Right lobe of liver (tissue), 4 donors: Measurements from ENCODE around the gene WHRN.

Source experiments
- POLR2A ChIP-seq: fragments of 450-650 bp; IDR thresholded peaks from one replicate; pipeline ENCODE4 v1.6.1; 2017; ENCODE audit warnings: antibody characterized with exemption, mild to moderate bottlenecking
- TF ChIP-seq, protein P1 (sequence below), 4 donors: fragments of 200-600 bp in 3 of 4; fragments of 450-650 bp in 1 of 4; IDR thresholded peaks; one replicate each; pipeline versions ENCODE4 v1.5.1 to v1.8.0; 2016 to 2022; ENCODE audit warnings: antibody characterized with exemption in 4 of 4, mild to moderate bottlenecking in 2 of 4
- donor health status: DM: no; HTN: no; CAD: no.
- donor health status: DM: no; HTN: no; CAD: no.
- donor health status: DM: no; HTN: yes; CAD: no.

DNA sequence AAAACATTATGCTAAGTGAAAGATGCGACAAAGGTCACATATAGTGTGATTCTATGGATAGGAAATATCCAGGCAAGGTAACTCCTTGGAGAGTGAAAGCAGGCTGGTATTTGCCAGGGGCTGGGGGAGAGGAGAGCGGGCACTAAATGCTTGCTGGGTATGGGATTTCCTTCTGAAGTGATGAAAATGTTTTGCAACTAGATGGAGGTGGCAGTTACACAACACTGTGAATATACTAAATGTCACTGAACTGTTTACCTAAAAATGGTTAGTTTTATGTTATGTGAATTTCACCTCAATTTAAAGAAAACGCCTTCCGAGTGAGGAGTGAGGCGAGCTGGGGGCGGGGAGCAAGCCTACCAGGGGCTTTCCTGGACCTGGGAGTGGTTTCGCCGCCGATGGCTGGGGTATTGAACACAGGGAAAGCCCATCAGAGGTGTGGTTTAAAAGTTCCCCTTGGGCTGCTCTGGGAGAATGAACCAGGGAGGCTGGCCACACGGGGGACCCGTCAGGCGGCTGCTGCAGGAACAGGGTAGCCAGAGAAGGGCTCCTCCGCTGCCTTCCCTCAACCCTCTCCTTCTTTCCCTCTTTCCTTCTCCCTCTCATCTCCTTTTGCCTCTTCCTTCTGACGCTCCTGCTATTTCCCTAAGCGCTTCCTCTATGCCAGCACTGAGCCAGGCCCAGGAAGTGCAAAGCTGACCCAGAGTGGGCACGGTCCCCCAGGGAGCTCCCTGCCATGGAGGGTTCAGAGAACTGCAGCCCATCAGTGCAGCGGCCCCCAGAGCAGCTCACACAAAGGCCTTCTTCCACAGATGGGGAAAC is 122.4 kb downstream of the WHRN start:
- no peak for TF ChIP-seq POLR2A
- TF ChIP-seq, protein P1, sequence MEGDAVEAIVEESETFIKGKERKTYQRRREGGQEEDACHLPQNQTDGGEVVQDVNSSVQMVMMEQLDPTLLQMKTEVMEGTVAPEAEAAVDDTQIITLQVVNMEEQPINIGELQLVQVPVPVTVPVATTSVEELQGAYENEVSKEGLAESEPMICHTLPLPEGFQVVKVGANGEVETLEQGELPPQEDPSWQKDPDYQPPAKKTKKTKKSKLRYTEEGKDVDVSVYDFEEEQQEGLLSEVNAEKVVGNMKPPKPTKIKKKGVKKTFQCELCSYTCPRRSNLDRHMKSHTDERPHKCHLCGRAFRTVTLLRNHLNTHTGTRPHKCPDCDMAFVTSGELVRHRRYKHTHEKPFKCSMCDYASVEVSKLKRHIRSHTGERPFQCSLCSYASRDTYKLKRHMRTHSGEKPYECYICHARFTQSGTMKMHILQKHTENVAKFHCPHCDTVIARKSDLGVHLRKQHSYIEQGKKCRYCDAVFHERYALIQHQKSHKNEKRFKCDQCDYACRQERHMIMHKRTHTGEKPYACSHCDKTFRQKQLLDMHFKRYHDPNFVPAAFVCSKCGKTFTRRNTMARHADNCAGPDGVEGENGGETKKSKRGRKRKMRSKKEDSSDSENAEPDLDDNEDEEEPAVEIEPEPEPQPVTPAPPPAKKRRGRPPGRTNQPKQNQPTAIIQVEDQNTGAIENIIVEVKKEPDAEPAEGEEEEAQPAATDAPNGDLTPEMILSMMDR (IDR thresholded peaks at IDR 0.05): peak in 1 of 4 donors; percentile 6
